Sciatic nerve (tissue), 2 donors: Measurements from ENCODE around the gene UBASH3B. TPM values are rescaled to one million over a fixed set of nuclear protein-coding genes. Genes with fewer than 3 reads are reported as not detected.
"Not testable (repeated sequence)": the region's sequence is repeated elsewhere in the genome, so short reads cannot be mapped to it uniquely, and the experiment has no call there.

Source experiments
- ATAC-seq: fragments of 200-7000 bp; cut with Tn5 transposase; one replicate; pipeline ENCODE4 v1.9.1; 2020; ENCODE audit warnings: mild to moderate bottlenecking, moderate library complexity
- DNase-seq: peaks from one replicate; pipeline ENCODE4 v3.0.0-alpha.2; 2020; ENCODE audit warnings: low spot score
- intact Hi-C: fragments of 100-400 bp; cut with DNase I; formaldehyde crosslinking; loops from one replicate; pipeline ENCODE4 v1.14.2; 2022
- total RNA-seq: library from RNA; stranded (reverse); fragmentation: NEBNext Ultra II Directional; extraction: Animal tissue kit (Norgen Biotek cat#: 25700); gene quantifications from one replicate; pipeline ENCODE4 v1.2.1, GENCODE V29; 2021
- donor health status: DM: no; HTN: no; CAD: no.
- donor health status: DM: no; HTN: no; CAD: no.

The UBASH3B gene
- total RNA-seq, 1 donor from 2014 or later: 9.2 TPM

DNA sequence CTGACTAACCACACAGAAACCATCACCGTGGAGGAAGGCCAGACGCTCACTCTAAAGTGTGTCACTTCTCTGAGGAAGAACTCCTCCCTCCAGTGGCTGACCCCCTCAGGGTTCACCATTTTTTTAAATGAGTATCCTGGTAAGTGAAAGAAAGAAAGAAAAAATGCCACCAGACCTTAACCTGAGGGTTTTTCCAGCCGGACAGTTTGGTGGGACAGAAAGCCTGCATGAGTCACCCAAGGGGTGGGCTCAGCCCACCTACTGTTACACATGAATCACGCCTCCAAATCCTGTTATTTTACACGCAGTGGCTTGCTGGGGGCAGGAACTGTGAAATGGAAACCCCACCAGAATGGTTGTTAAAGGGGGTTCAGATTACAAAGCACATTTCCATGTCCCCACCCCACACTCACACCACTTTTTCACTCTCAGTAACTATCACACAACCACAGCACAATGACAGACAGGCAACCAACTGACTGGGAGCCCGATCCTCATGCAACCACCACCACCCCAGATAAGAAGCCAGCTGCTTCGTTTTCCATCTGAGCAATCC, 194.6 kb downstream of the UBASH3B start:
- no peak for DNase-seq
- intact Hi-C loops: loop anchor here (5.0 to 10.0 kb wide), 2 partner anchors 55 to 148 kb away; no protein-coding TSS in a partner anchor
- no peak for ATAC-seq

DNA sequence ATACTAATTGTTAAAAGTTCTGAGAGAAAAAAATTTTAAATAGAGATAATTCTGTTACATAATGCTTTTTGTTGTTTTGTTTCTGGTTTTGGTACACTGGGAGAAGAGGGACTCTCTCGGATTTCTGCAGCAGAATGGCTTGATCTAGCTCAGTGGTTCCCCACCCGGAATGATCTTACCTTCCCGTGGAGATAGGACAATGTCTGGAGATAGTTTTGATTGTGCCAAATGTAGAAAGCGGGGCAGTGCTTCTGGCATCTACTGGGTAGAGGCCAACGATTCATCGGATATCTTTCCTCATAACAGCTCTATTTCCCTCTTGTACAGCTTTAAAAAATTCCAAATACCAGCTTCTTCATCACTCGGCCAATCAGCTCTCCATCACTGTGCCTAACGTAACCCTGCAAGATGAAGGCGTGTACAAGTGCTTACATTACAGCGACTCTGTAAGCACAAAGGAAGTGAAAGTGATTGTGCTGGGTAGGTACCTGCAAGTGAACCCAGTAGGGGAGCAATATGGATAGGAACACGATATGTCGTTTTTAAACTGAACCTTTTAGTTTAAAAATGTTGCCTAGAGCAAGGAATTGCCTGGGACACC, 195.9 kb downstream of the UBASH3B start:
- DNase-seq: no peak
- ATAC-seq: no peak
- intact Hi-C loops: loop anchor here (5.0 to 10.0 kb wide), 2 partner anchors 57 to 149 kb away; no protein-coding TSS in a partner anchor

- no peak for ATAC-seq
- intact Hi-C loops: loop anchor here (5.0 to 10.0 kb wide), 2 partner anchors 57 to 150 kb away; no protein-coding TSS in a partner anchor
- no peak for DNase-seq
These were observed 196.7 kb downstream of the UBASH3B start for GRCh38 chr11:122852074-122852795.

- DNase-seq (no peak), ATAC-seq (no peak)
- intact Hi-C loops: loop anchor here (5.0 to 10.0 kb wide), 2 partner anchors 58 to 150 kb away; no protein-coding TSS in a partner anchor
These were observed 197.3 kb downstream of the UBASH3B start for GRCh38 chr11:122852796-122853160.

GRCh38 chr11:122853261-122853660, 197.7 kb downstream of the UBASH3B start:
- ATAC-seq: no peak
- intact Hi-C loops: loop anchor here (5.0 to 10.0 kb wide), 2 partner anchors 58 to 151 kb away; no protein-coding TSS in a partner anchor
- DNase-seq: no peak

DNA sequence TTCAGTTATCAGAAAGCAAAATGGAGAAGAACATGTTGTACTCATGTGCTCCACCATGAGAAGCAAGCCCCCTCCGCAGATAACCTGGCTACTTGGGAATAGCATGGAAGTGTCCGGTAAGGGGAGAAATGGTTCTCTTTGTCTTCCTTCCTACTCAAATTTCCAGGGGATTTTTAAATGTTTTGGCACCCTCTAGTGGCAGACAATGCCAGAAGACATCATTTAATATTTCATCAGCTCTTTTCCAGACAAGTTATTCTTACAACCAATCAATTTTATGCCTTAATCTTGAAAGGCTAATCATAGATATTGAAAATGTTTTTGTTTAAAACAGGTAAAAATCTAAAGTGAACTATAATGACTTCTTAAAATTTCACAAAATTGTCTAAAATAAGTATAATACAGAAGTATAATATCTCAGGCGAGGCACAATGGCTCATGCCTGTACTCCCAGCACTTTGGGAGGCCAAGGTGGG, 198.5 kb downstream of the UBASH3B start:
- ATAC-seq (peak; percentile 67), DNase-seq (no peak)
- intact Hi-C loops: loop anchor here (5.0 to 10.0 kb wide), 2 partner anchors 59 to 152 kb away; no protein-coding TSS in a partner anchor

GRCh38 chr11:122861631-122862030, 206.1 kb downstream of the UBASH3B start:
- intact Hi-C loops: loop anchor here (10.0 kb wide), 1 partner anchor 163 kb away; no protein-coding TSS in a partner anchor
- DNase-seq (no peak), ATAC-seq (no peak)

DNA sequence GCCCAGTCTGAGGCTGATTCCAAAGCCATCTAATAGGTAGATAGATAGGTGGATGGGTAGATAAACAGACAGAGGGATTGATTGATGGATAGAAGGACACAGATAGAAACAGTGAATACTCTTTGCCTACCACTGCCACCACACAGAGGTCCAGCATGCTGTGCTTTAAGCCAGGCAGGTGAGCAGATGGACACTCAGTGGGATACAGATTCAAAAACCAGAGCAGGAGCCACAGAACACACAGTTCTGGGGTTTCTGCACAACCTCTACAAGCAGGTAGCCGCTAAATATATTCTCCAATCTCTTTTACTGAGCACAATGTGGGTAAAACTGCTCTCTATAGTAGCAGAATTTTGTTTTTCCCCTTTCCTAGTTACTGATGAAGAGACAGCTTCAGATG, 206.6 kb downstream of the UBASH3B start:
- no peak for ATAC-seq
- DNase-seq: no peak
- intact Hi-C loops: loop anchor here (10.0 kb wide), 1 partner anchor 163 kb away; no protein-coding TSS in a partner anchor

- intact Hi-C loops: loop anchor here (10.0 kb wide), 1 partner anchor 162 kb away; no protein-coding TSS in a partner anchor
- not testable (repeated sequence) for ATAC-seq, DNase-seq
These were observed 207.6 kb downstream of the UBASH3B start for GRCh38 chr11:122863154-122863553.

GRCh38 chr11:122863704-122864326, 208.3 kb downstream of the UBASH3B start:
- ATAC-seq (peak; percentile 66), DNase-seq (peak; percentile 69)
- intact Hi-C loops: loop anchor here (10.0 kb wide), 1 partner anchor 161 kb away; no protein-coding TSS in a partner anchor

Other genes with a start within 250 kb of the UBASH3B start
- 1.9 TPM for gene CRTAM, start 182.8 kb downstream of the UBASH3B start, total RNA-seq
- gene JHY, start 227.0 kb downstream of the UBASH3B start, total RNA-seq: 13.3 TPM